Mesenchymal stem cell (in vitro differentiated cells and primary cell): ENCODE results near the gene MMP24.
A peak's percentile ranks its signal among the peaks of the same experiment; 100 is the strongest.

Experiments used
- DNase-seq: peaks from one replicate; pipeline ENCODE4 v3.0.0-alpha.2; 2013
- H2AFZ ChIP-seq: one replicate; pipeline ENCODE4 v1.6.1; 2013; ENCODE audit warnings: low read depth, mild to moderate bottlenecking, control low read depth, inconsistent platforms, low read length, moderate library complexity
- H2AK5ac ChIP-seq: 2 replicates; pipeline ENCODE4 v1.6.1; 2013; ENCODE audit warnings: low read length, moderate library complexity, mild to moderate bottlenecking, inconsistent platforms; ENCODE audit not compliant: severe bottlenecking
- H2BK120ac ChIP-seq: one replicate; pipeline ENCODE4 v1.6.1; 2013; ENCODE audit warnings: low read depth, mild to moderate bottlenecking, inconsistent platforms, low read length, moderate library complexity
- H2BK12ac ChIP-seq, 2 experiments: one replicate each; pipeline ENCODE4 v1.6.1; 2013; ENCODE audit warnings: inconsistent platforms in 2 of 2, low read length in 2 of 2, mild to moderate bottlenecking in 2 of 2, moderate library complexity in 2 of 2, control low read depth in 1 of 2
- H2BK15ac ChIP-seq: one replicate; pipeline ENCODE4 v1.6.1; 2013; ENCODE audit warnings: mild to moderate bottlenecking, low read depth, inconsistent platforms; ENCODE audit not compliant: poor library complexity, severe bottlenecking
- H2BK5ac ChIP-seq: 2 replicates; pipeline ENCODE4 v1.6.1; 2013; ENCODE audit warnings: low read depth, mild to moderate bottlenecking, low read length, control low read depth, inconsistent platforms; ENCODE audit not compliant: poor library complexity, severe bottlenecking
- H3K14ac ChIP-seq, 2 experiments: one replicate each; pipeline ENCODE4 v1.6.1; 2013; ENCODE audit warnings: inconsistent platforms in 2 of 2, low read length in 2 of 2, control low read depth in 1 of 2, mild to moderate bottlenecking in 1 of 2, moderate library complexity in 1 of 2
- H3K18ac ChIP-seq, 2 experiments: one replicate each; pipeline ENCODE4 v1.6.1; 2013; ENCODE audit warnings: inconsistent platforms in 2 of 2, low read length in 2 of 2, control low read depth in 1 of 2, low read depth in 1 of 2, mild to moderate bottlenecking in 1 of 2
- H3K23ac ChIP-seq, 2 experiments: one replicate each; pipeline ENCODE4 v1.6.1; 2013; ENCODE audit warnings: inconsistent platforms in 2 of 2, low read length in 2 of 2, mild to moderate bottlenecking in 2 of 2, moderate library complexity in 2 of 2, control low read depth in 1 of 2
- H3K27ac ChIP-seq: 2 replicates; pipeline ENCODE4 v1.5.1; 2013; ENCODE audit warnings: mild to moderate bottlenecking, moderate library complexity, low read length, control low read depth, inconsistent platforms; ENCODE audit not compliant: poor library complexity, severe bottlenecking
- H3K27me3 ChIP-seq, 2 experiments: 2 replicates each; pipeline versions ENCODE4 v1.6.1 to v1.7.0; 2013; ENCODE audit warnings: low read length in 2 of 2, mild to moderate bottlenecking in 2 of 2, moderate library complexity in 2 of 2, control low read depth in 1 of 2, inconsistent platforms in 1 of 2; ENCODE audit not compliant: control insufficient read depth in 1 of 2, insufficient read depth in 1 of 2
- H3K36me3 ChIP-seq, 2 experiments: 2 replicates each; pipeline versions ENCODE4 v1.6.1 to v1.7.0; 2013; ENCODE audit warnings: low read length in 2 of 2, control low read depth in 1 of 2, inconsistent platforms in 1 of 2, low read depth in 1 of 2, mild to moderate bottlenecking in 1 of 2; ENCODE audit not compliant: insufficient read depth in 2 of 2, control insufficient read depth in 1 of 2
- H3K4ac ChIP-seq, 2 experiments: one replicate each; pipeline ENCODE4 v1.6.1; 2013; ENCODE audit warnings: inconsistent platforms in 2 of 2, low read length in 2 of 2, mild to moderate bottlenecking in 2 of 2, moderate library complexity in 2 of 2, control low read depth in 1 of 2, low read depth in 1 of 2
- H3K4me1 ChIP-seq: 2 replicates; pipeline ENCODE4 v1.6.1; 2013; ENCODE audit warnings: low read depth, low read length, control low read depth; ENCODE audit not compliant: control insufficient read depth, insufficient read depth
- H3K4me2 ChIP-seq: 2 replicates; pipeline ENCODE4 v1.6.1; 2013; ENCODE audit warnings: low read length, mild to moderate bottlenecking, inconsistent platforms; ENCODE audit not compliant: poor library complexity, severe bottlenecking
- H3K4me3 ChIP-seq, 2 experiments: 2 replicates each; pipeline versions ENCODE4 v1.5.1 to v1.7.0; 2013; ENCODE audit warnings: low read length in 2 of 2, mild to moderate bottlenecking in 2 of 2, control low read depth in 1 of 2, low read depth in 1 of 2; ENCODE audit not compliant: insufficient read depth in 1 of 2
- H3K79me1 ChIP-seq: replicated peaks from 2 replicates; pipeline ENCODE4 v1.6.1; 2013; ENCODE audit warnings: mild to moderate bottlenecking, control low read depth, low read length, inconsistent platforms; ENCODE audit not compliant: poor library complexity, severe bottlenecking
- H3K9ac ChIP-seq: 2 replicates; pipeline ENCODE4 v1.7.0; 2013; ENCODE audit warnings: mild to moderate bottlenecking, low read length, moderate library complexity
- H3K9me3 ChIP-seq: 2 replicates; pipeline ENCODE4 v1.7.0; 2013; ENCODE audit warnings: mild to moderate bottlenecking, low read length; ENCODE audit not compliant: control insufficient read depth
- H4K8ac ChIP-seq: one replicate; pipeline ENCODE4 v1.6.1; 2013; ENCODE audit warnings: inconsistent platforms, mild to moderate bottlenecking, low read length, moderate library complexity
- H4K91ac ChIP-seq: one replicate; pipeline ENCODE4 v1.6.1; 2013; ENCODE audit warnings: mild to moderate bottlenecking, low read length, inconsistent platforms
- WGBS: methylation state at CpG from one replicate; pipeline ENCODE4 v1.1.7; 2013; ENCODE audit warnings: mixed read lengths; 5-methylcytosine and 5-hydroxymethylcytosine counted together

The MMP24 gene

GRCh38 chr20:35281506-35282101 is 55.1 kb downstream of the MMP24 start:
- Histone ChIP-seq H2BK15ac (no peak overlapping the region), H3K9me3 (no peaks in the 10 kb centered on the region), H3K27ac (no peak overlapping the region), H2AK5ac (no peak overlapping the region), H3K79me1 (no peaks in the 10 kb centered on the region), H3K23ac (no peak overlapping the region), H4K8ac (no peak overlapping the region), H2AFZ (no peak overlapping the region), H3K14ac (no peak overlapping the region), H3K4me1 (peaks cover 33% of the 10 kb centered on the region), H3K27me3 (no peaks in the 10 kb centered on the region), H3K18ac (no peak overlapping the region), H4K91ac (no peak overlapping the region), H2BK12ac (no peak overlapping the region), H3K4me3 (no peak overlapping the region), H3K36me3 (peaks cover 37 to 40% of the 10 kb centered on the region in 2 experiments), H2BK120ac (no peak overlapping the region), H3K4ac (no peak overlapping the region), H2BK5ac (no peak overlapping the region), H3K9ac (no peak overlapping the region), H3K4me2 (no peak overlapping the region)
- WGBS = 99% methylated on average over 9 of the region's 10 CpGs
- no peak for DNase-seq

GRCh38 chr20:35283441-35284266 is 57.2 kb downstream of the MMP24 start:
- peak overlapping the region; percentile 87 for H3K27ac ChIP-seq
- no peak overlapping the region for H2AK5ac ChIP-seq
- peak overlapping the region; percentile 81 for H3K4me2 ChIP-seq
- peak overlapping the region; percentile 35 for H4K8ac ChIP-seq
- H3K14ac ChIP-seq = peak overlapping the region in 1 of 2 experiments; percentile 85
- no peak overlapping the region for H2BK120ac ChIP-seq
- DNase-seq = no peak
- peak overlapping the region; percentile 29 to 57 for H3K4ac ChIP-seq
- peaks cover 28% of the 10 kb centered on the region for H3K4me1 ChIP-seq
- H3K79me1 ChIP-seq = no peaks in the 10 kb centered on the region
- H3K36me3 ChIP-seq = peaks cover 26 to 35% of the 10 kb centered on the region in 2 experiments
- no peak overlapping the region for H2BK12ac ChIP-seq
- 23% methylated on average over 23 of the region's 24 CpGs for WGBS
- no peak overlapping the region for H2AFZ ChIP-seq
- no peak overlapping the region for H2BK5ac ChIP-seq
- no peaks in the 10 kb centered on the region for H3K27me3 ChIP-seq
- peak overlapping the region in 1 of 2 experiments; percentile 62 for H3K23ac ChIP-seq
- H2BK15ac ChIP-seq = no peak overlapping the region
- no peaks in the 10 kb centered on the region for H3K9me3 ChIP-seq
- H3K4me3 ChIP-seq = peak overlapping the region; percentile 76 to 99
- peak overlapping the region; percentile 95 for H3K9ac ChIP-seq
- peak overlapping the region in 1 of 2 experiments; percentile 73 for H3K18ac ChIP-seq
- peak overlapping the region; percentile 57 for H4K91ac ChIP-seq

GRCh38 chr20:35284267-35284991 is 57.9 kb downstream of the MMP24 start, which contains the start of gene EIF6:
Gene EIF6, minus strand, starts transcription at chr20:35284772. Its CDS starts 285 bp downstream, at chr20:35284487.
- Histone ChIP-seq H3K4ac (peak within 1 kb of the TSS; percentile 57 to 77), H3K27me3 (no peaks in the 10 kb centered on the region), H3K4me3 (peak within 1 kb of the TSS; percentile 76 to 99), H2BK15ac (peak within 1 kb of the TSS; percentile 99), H3K79me1 (no peaks in the 10 kb centered on the region), H4K91ac (peak within 1 kb of the TSS; percentile 57), H3K27ac (peak within 1 kb of the TSS; percentile 87), H3K18ac (peak within 1 kb of the TSS; percentile 73 to 82), H3K36me3 (peaks cover 19 to 27% of the 10 kb centered on the region in 2 experiments), H2BK12ac (peak within 1 kb of the TSS in 1 of 2 experiments; percentile 43), H2BK120ac (peak within 1 kb of the TSS; percentile 29), H3K9me3 (no peaks in the 10 kb centered on the region), H2AFZ (peak within 1 kb of the TSS; percentile 87), H3K14ac (peak within 1 kb of the TSS in 1 of 2 experiments; percentile 85), H2BK5ac (peak within 1 kb of the TSS; percentile 48), H2AK5ac (peak within 1 kb of the TSS; percentile 74), H3K23ac (peak within 1 kb of the TSS in 1 of 2 experiments; percentile 62), H3K4me2 (peak within 1 kb of the TSS; percentile 81), H3K4me1 (peaks cover 23% of the 10 kb centered on the region), H3K9ac (peak within 1 kb of the TSS; percentile 95), H4K8ac (peak within 1 kb of the TSS; percentile 98)
- under 1% methylated on average over 51 of the region's 61 CpGs for WGBS
- DNase-seq = peak; percentile 88
